HG03571 (cell line): ENCODE data around the gene IQSEC2.

ENCODE experiments used
- ATAC-seq: cut with Tn5 transposase; IDR thresholded peaks from one replicate; pipeline ENCODE4 v1.9.1; 2021; ENCODE audit not compliant: unreplicated experiment

Gene IQSEC2

GRCh38 chrX:53269536-53270107 lies 11.8 kb downstream of the IQSEC2 start:
- ATAC-seq: no peak

- no peak for ATAC-seq
These were observed 13.2 kb downstream of the IQSEC2 start for GRCh38 chrX:53268173-53268572.

- ATAC-seq: no peak
These were observed 14.5 kb downstream of the IQSEC2 start for GRCh38 chrX:53266914-53267313.

- no peak for ATAC-seq
These were observed 15.4 kb downstream of the IQSEC2 start for GRCh38 chrX:53265771-53266574.

GRCh38 chrX:53263597-53264094 lies 17.7 kb downstream of the IQSEC2 start:
- no peak for ATAC-seq

GRCh38 chrX:53262918-53263394 lies 18.4 kb downstream of the IQSEC2 start:
- no peak for ATAC-seq

- no peak for ATAC-seq
These were observed 19.0 kb downstream of the IQSEC2 start for GRCh38 chrX:53262189-53262917.

- no peak for ATAC-seq
These were observed 19.9 kb downstream of the IQSEC2 start for GRCh38 chrX:53261355-53261972.

- no peak for ATAC-seq
These were observed 20.5 kb downstream of the IQSEC2 start for GRCh38 chrX:53260836-53261235.

GRCh38 chrX:53257670-53258423 lies 23.5 kb downstream of the IQSEC2 start:
- no peak for ATAC-seq

GRCh38 chrX:53257166-53257565 lies 24.2 kb downstream of the IQSEC2 start:
- ATAC-seq: no peak

GRCh38 chrX:53256446-53257041 lies 24.8 kb downstream of the IQSEC2 start:
- no peak for ATAC-seq

- no peak for ATAC-seq
These were observed 25.6 kb downstream of the IQSEC2 start for GRCh38 chrX:53255738-53256191.

GRCh38 chrX:53254570-53255461 lies 26.6 kb downstream of the IQSEC2 start:
- ATAC-seq: no peak

- ATAC-seq: no peak
These were observed 27.9 kb downstream of the IQSEC2 start for GRCh38 chrX:53253293-53254020.

- ATAC-seq: no peak
These were observed 30.1 kb downstream of the IQSEC2 start for GRCh38 chrX:53251307-53251706.

GRCh38 chrX:53250556-53250955 lies 30.8 kb downstream of the IQSEC2 start:
- no peak for ATAC-seq

- no peak for ATAC-seq
These were observed 31.9 kb downstream of the IQSEC2 start for GRCh38 chrX:53249408-53250042.
